Smooth muscle cell (in vitro differentiated cells): ENCODE measurements around the gene MAEA. TPM values are rescaled to one million over a fixed set of nuclear protein-coding genes. Genes with fewer than 3 reads are reported as not detected.
"Not testable (repeated sequence)": the region's sequence is repeated elsewhere in the genome, so short reads cannot be mapped to it uniquely, and the experiment has no call there.

Source experiments
- DNase-seq: peaks from one replicate; lab custom pipeline; 2025; ENCODE audit not compliant: unreplicated experiment; lab: John Stamatoyannopoulos, UW
- H2AFZ ChIP-seq: fragments of 200-600 bp; sonication (generic); 2 replicates; pipeline ENCODE4 v1.6.0; 2016; ENCODE audit warnings: antibody characterized with exemption, low read depth, mild to moderate bottlenecking
- H3F3A ChIP-seq: fragments of 200-600 bp; sonication (generic); 2 replicates; pipeline ENCODE4 v1.6.0; 2017; ENCODE audit warnings: antibody characterized with exemption, low read depth
- H3K27ac ChIP-seq: fragments of 200-600 bp; sonication (generic); 2 replicates; pipeline ENCODE4 v1.5.1; 2016; ENCODE audit warnings: low read depth, mild to moderate bottlenecking
- H3K27me3 ChIP-seq: fragments of 200-600 bp; sonication (generic); 2 replicates; pipeline ENCODE4 v1.6.1; 2016; ENCODE audit warnings: low read depth, mild to moderate bottlenecking
- H3K36me3 ChIP-seq: fragments of 200-600 bp; sonication (generic); 2 replicates; pipeline ENCODE4 v1.5.1; 2016; ENCODE audit warnings: low read depth
- H3K4me1 ChIP-seq: fragments of 200-600 bp; sonication (generic); 2 replicates; pipeline ENCODE4 v1.5.1; 2016; ENCODE audit warnings: low read depth
- H3K4me2 ChIP-seq: fragments of 200-600 bp; sonication (generic); 2 replicates; pipeline ENCODE4 v1.6.0; 2016; ENCODE audit warnings: mild to moderate bottlenecking
- H3K4me3 ChIP-seq: fragments of 200-600 bp; sonication (generic); 2 replicates; pipeline ENCODE4 v1.5.1; 2016; ENCODE audit warnings: mild to moderate bottlenecking
- H3K79me2 ChIP-seq: fragments of 200-600 bp; sonication (generic); 2 replicates; pipeline ENCODE4 v1.6.0; 2016; ENCODE audit warnings: low read depth, mild to moderate bottlenecking
- H3K9ac ChIP-seq: fragments of 200-600 bp; sonication (generic); 2 replicates; pipeline ENCODE4 v1.6.0; 2016; ENCODE audit warnings: low read depth
- H3K9me3 ChIP-seq: fragments of 200-600 bp; sonication (generic); replicated peaks from 2 replicates; pipeline ENCODE4 v1.5.1; 2016; ENCODE audit warnings: low read depth
- H4K20me1 ChIP-seq: fragments of 200-600 bp; sonication (generic); 2 replicates; pipeline ENCODE4 v1.6.0; 2016; ENCODE audit warnings: low read depth
- WGBS: methylation state at CpG from one replicate; pipeline ENCODE4 v1.1.7; 2016; ENCODE audit warnings: low lambda C conversion rate; 5-methylcytosine and 5-hydroxymethylcytosine counted together
- polyA plus RNA-seq: library from polyadenylated mRNA; unstranded; fragments of >200 nt; fragmentation: Nextera tagmentation; extraction: Ambion mirVana; gene quantifications from 2 replicates; pipeline ENCODE4 v1.2.1, GENCODE V29; 2016
- total RNA-seq: library from RNA; depleted of rRNA; stranded (reverse); fragments of >200 nt; gene quantifications from 2 replicates; pipeline ENCODE4 v1.2.3, GENCODE V29; 2014
- TF ChIP-seq, protein P1 (sequence below): fragments of 200-600 bp; sonication (generic); IDR thresholded peaks from 2 replicates; pipeline ENCODE4 v1.5.1; 2017; ENCODE audit warnings: borderline replicate concordance, mild to moderate bottlenecking, antibody characterized with exemption; ENCODE audit not compliant: insufficient read depth, poor library complexity, severe bottlenecking

Gene MAEA
- total and polyA plus RNA-seq, 2 experiments from 2014 or later = 48.0 to 48.2 TPM

DNA sequence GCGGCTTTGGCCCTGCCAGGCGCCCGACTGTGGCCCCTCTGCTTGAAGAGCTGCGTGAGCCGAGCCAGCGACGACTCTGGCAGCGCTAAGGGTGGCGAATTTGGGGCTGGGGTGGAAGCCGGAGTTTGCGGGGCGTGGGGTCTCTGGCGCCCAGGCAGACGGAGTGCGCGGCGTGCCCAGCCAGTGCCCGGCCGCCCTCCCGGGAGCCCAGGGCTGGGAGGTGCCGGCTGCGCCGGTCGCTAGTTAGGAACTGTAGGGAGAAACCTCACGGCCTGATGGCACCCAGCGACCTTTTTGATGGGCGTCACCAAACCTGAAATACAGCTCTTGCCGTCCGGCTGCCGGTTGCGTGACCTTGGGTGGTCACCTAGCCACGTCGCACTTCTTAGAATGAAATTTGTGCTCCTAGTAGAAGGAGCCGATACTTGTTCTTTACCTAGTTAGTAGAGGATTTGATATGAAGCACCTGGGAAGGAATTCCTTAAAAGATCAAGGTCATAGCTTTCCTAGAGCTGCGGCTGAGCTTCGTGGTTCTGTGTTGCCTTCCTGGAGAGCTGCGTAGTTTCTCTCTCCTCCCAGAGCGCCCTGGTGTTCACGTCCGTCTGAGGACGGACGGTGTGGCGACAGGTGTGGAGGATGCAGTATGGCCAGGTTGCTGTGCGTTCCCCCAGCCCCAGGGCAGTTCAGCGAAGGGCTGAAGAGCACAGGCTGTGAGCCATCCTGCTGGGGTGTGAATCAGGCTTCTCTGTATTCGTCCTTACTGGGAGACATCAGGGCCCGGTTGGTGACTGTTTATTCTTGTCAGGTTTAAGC is 680 bp downstream of the MAEA start:
- H3K4me2 ChIP-seq = peak overlapping the region; percentile 94
- H3K9me3 ChIP-seq = no peaks in the 10 kb centered on the region
- H3K4me3 ChIP-seq = peak overlapping the region; percentile 72
- H3K4me1 ChIP-seq = peaks cover 12% of the 10 kb centered on the region
- no peak overlapping the region for H2AFZ ChIP-seq
- H3F3A ChIP-seq = no peaks in the 10 kb centered on the region
- TF ChIP-seq, protein P1, sequence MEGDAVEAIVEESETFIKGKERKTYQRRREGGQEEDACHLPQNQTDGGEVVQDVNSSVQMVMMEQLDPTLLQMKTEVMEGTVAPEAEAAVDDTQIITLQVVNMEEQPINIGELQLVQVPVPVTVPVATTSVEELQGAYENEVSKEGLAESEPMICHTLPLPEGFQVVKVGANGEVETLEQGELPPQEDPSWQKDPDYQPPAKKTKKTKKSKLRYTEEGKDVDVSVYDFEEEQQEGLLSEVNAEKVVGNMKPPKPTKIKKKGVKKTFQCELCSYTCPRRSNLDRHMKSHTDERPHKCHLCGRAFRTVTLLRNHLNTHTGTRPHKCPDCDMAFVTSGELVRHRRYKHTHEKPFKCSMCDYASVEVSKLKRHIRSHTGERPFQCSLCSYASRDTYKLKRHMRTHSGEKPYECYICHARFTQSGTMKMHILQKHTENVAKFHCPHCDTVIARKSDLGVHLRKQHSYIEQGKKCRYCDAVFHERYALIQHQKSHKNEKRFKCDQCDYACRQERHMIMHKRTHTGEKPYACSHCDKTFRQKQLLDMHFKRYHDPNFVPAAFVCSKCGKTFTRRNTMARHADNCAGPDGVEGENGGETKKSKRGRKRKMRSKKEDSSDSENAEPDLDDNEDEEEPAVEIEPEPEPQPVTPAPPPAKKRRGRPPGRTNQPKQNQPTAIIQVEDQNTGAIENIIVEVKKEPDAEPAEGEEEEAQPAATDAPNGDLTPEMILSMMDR = no peak
- 2% methylated on average over 46 of the region's 47 CpGs for WGBS
- H3K27me3 ChIP-seq = no peaks in the 10 kb centered on the region
- H3K36me3 ChIP-seq = no peaks in the 10 kb centered on the region
- H4K20me1 ChIP-seq = peaks cover 51% of the 10 kb centered on the region
- peaks cover 53% of the 10 kb centered on the region for H3K79me2 ChIP-seq
- H3K27ac ChIP-seq = peak overlapping the region; percentile 65
- H3K9ac ChIP-seq = peak overlapping the region; percentile 92
- no peak for DNase-seq

DNA sequence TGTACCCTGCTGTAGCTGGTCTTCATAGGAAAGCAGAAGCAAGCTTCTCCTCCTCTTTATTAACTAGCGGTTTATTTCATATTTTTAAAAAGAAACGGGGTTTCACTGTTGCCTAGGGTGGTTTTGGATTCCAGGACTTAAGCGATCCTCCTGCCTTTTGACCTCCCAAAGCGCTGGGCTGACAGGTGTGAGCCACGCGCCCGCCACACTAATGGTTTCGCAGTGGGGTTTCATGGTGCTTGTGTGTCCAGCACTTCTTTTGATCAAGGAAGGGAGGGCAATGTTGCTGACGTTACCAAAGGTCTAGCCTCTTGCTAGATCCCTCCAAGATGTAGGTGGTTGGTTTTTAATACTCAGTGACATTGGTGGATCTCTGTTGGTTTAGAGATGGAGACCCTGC is 1.4 kb downstream of the MAEA start:
- H3K79me2 ChIP-seq = peaks cover 53% of the 10 kb centered on the region
- 77% methylated on average over 9 of the region's 9 CpGs for WGBS

DNA sequence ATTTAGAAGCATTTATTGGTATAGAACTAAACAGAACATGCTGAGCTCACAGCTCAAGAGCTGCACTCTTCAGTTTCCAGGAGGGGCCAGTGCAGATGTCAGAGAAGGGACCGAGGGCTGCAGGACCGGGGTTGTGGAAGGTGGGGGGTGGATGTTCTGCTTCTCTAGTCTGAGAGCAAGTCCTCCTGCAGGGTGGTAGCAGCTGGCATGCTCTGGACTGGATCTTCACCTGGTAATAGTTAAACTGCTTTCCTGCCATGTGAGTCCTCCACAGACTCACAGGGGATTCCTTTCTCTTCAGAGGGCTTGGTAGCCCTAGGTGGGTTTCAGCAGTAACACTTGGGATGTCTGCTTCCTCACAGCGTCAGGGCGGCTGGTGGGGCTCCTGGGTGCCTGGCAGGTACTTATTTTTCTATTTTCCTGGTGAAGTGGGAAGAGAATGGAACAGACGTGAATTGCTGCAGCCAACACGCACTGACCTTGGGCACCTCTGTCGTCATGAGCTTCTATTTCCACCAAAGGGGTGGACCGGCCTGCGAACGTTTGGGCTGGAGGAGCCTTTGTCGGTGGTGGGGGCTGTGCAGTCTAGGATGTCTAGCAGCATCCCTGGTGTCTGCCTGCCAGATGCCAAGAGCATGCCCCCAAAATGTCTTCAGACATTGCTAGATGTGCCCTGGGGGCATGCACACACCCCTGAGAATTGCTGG is 2.5 kb downstream of the MAEA start:
- DNase-seq = no peak
- Histone ChIP-seq H3K4me2 (no peak overlapping the region), H3F3A (no peaks in the 10 kb centered on the region), H3K4me3 (no peak overlapping the region), H3K9ac (no peak overlapping the region), H3K27me3 (no peaks in the 10 kb centered on the region), H3K79me2 (peaks cover 62% of the 10 kb centered on the region), H3K4me1 (peaks cover 12% of the 10 kb centered on the region), H3K36me3 (no peaks in the 10 kb centered on the region), H3K27ac (peak overlapping the region; percentile 65), H4K20me1 (peaks cover 62% of the 10 kb centered on the region), H3K9me3 (no peaks in the 10 kb centered on the region), H2AFZ (no peak overlapping the region)
- TF ChIP-seq, protein P1 = no peak
- 94% methylated on average over 11 of the region's 11 CpGs for WGBS

More for the DNA sequence above, 1.4 kb downstream of the MAEA start:
- Histone ChIP-seq H3F3A (no peaks in the 10 kb centered on the region), H3K9me3 (no peaks in the 10 kb centered on the region), H2AFZ (no peak overlapping the region), H3K27ac (peak overlapping the region; percentile 65), H3K4me2 (peak overlapping the region; percentile 94), H3K27me3 (no peaks in the 10 kb centered on the region), H3K4me1 (peaks cover 12% of the 10 kb centered on the region), H3K4me3 (peak overlapping the region; percentile 72), H3K9ac (peak overlapping the region; percentile 92), H4K20me1 (peaks cover 52% of the 10 kb centered on the region), H3K36me3 (no peaks in the 10 kb centered on the region)
- TF ChIP-seq, protein P1 = no peak
- DNase-seq = no peak

DNA sequence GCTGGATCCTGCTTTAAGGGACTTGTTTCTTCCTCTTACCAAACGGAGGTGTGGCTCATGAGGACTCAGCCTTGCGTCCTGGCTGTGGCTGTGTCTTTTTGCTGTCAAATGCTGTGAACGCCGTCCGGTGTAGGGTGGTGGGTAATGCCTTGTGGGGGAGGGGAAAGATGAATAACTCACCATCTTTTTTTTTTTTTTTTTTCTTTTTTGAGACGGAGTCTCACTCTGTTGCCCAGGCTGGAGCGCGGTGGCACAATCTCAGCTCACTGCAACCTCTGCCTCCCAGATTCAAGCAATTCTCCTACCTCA is 3.0 kb downstream of the MAEA start:
- H2AFZ ChIP-seq, H3K4me3 ChIP-seq, H3K9me3 ChIP-seq, H3K27ac ChIP-seq, H3K4me2 ChIP-seq, DNase-seq, H3K27me3 ChIP-seq, H3K36me3 ChIP-seq, H3K9ac ChIP-seq, H3F3A ChIP-seq: not testable (repeated sequence)
- Histone ChIP-seq H3K4me1 (peaks cover 12% of the 10 kb centered on the region), H3K79me2 (peaks cover 67% of the 10 kb centered on the region), H4K20me1 (peaks cover 67% of the 10 kb centered on the region)
- WGBS = 95% methylated on average over 8 of the region's 8 CpGs
